ENCODE results near the gene ADAMTSL5.
"Not testable (repeated sequence)": the region's sequence is repeated elsewhere in the genome, so short reads cannot be mapped to it uniquely, and the experiment has no call there.

DNA sequence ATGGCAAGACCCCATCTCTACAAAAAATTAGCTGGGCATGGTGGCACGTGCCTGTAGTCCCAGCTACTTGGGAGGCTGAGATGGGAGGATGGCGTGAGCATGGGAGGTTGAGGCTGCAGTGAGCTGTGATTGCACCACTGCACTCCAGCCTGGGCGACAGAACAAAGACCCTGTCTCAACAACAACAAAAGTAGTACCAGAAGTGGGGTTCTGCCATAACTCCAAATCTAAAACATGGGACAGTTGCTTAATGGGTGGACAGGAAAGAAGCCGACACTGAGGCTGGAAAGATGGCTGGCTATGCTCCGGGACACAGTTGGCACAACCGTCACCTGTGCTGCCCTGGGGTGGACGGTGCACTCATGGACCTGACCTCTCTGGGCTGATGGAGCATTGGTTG is 22.9 kb upstream of the ADAMTSL5 start:
- not testable (repeated sequence) for TF ChIP-seq SNAI2 (CRISPR knock-in tag; IDR thresholded peaks at IDR 0.05); ZFP30 (CRISPR knock-in tag; IDR thresholded peaks at IDR 0.05); CSDC2 (CRISPR knock-in tag; IDR thresholded peaks at IDR 0.05); BACH2 (CRISPR knock-in tag; IDR thresholded peaks at IDR 0.05; ENCODE audit: borderline replicate concordance); ZFP3 (CRISPR knock-in tag; IDR thresholded peaks at IDR 0.05); ZNF8 (CRISPR knock-in tag; IDR thresholded peaks at IDR 0.05); ZNF70 (CRISPR knock-in tag; IDR thresholded peaks at IDR 0.05); RARB (CRISPR knock-in tag; IDR thresholded peaks at IDR 0.05); TCF4 (CRISPR knock-in tag; IDR thresholded peaks at IDR 0.05; ENCODE audit: borderline replicate concordance); ARNTL (CRISPR knock-in tag; IDR thresholded peaks at IDR 0.05; ENCODE audit: borderline replicate concordance, low read depth)
- TF ChIP-seq, protein P1, sequence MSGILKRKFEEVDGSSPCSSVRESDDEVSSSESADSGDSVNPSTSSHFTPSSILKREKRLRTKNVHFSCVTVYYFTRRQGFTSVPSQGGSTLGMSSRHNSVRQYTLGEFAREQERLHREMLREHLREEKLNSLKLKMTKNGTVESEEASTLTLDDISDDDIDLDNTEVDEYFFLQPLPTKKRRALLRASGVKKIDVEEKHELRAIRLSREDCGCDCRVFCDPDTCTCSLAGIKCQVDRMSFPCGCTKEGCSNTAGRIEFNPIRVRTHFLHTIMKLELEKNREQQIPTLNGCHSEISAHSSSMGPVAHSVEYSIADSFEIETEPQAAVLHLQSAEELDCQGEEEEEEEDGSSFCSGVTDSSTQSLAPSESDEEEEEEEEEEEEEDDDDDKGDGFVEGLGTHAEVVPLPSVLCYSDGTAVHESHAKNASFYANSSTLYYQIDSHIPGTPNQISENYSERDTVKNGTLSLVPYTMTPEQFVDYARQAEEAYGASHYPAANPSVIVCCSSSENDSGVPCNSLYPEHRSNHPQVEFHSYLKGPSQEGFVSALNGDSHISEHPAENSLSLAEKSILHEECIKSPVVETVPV (CRISPR knock-in tag; IDR thresholded peaks at IDR 0.05), result not testable (repeated sequence)
- TF ChIP-seq, protein P2, sequence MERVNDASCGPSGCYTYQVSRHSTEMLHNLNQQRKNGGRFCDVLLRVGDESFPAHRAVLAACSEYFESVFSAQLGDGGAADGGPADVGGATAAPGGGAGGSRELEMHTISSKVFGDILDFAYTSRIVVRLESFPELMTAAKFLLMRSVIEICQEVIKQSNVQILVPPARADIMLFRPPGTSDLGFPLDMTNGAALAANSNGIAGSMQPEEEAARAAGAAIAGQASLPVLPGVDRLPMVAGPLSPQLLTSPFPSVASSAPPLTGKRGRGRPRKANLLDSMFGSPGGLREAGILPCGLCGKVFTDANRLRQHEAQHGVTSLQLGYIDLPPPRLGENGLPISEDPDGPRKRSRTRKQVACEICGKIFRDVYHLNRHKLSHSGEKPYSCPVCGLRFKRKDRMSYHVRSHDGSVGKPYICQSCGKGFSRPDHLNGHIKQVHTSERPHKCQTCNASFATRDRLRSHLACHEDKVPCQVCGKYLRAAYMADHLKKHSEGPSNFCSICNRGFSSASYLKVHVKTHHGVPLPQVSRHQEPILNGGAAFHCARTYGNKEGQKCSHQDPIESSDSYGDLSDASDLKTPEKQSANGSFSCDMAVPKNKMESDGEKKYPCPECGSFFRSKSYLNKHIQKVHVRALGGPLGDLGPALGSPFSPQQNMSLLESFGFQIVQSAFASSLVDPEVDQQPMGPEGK (CRISPR knock-in tag; IDR thresholded peaks at IDR 0.05; ENCODE audit: borderline replicate concordance), result not testable (repeated sequence)
- TF ChIP-seq, protein P3, sequence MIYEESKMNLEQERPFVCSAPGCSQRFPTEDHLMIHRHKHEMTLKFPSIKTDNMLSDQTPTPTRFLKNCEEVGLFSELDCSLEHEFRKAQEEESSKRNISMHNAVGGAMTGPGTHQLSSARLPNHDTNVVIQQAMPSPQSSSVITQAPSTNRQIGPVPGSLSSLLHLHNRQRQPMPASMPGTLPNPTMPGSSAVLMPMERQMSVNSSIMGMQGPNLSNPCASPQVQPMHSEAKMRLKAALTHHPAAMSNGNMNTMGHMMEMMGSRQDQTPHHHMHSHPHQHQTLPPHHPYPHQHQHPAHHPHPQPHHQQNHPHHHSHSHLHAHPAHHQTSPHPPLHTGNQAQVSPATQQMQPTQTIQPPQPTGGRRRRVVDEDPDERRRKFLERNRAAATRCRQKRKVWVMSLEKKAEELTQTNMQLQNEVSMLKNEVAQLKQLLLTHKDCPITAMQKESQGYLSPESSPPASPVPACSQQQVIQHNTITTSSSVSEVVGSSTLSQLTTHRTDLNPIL (CRISPR knock-in tag; IDR thresholded peaks at IDR 0.05; ENCODE audit: low read depth), result not testable (repeated sequence)
